Mucosa of gallbladder (tissue), 1 donor: ENCODE results near the gene ZNFX1. TPM values are rescaled to one million over a fixed set of nuclear protein-coding genes. Genes with fewer than 3 reads are reported as not detected.
"Not testable (repeated sequence)": the region's sequence is repeated elsewhere in the genome, so short reads cannot be mapped to it uniquely, and the experiment has no call there.

Experiments used
- DNase-seq: peaks from one replicate; pipeline ENCODE4 v3.0.0-alpha.2; 2020; ENCODE audit warnings: low spot score
- total RNA-seq: library from RNA; stranded (reverse); gene quantifications from one replicate; pipeline ENCODE4 v1.2.1, GENCODE V29; 2021
- donor health status: DM: no; HTN: no; CAD: no.

The ZNFX1 gene
- total RNA-seq = 35.3 TPM

GRCh38 chr20:49278036-49278817 is at the start of gene ZNFX1:
Gene ZNFX1 (minus strand): TSS chr20:49278057. CDS start chr20:49275839, 2,218 bp downstream.
- DNase-seq = peak; percentile 99

GRCh38 chr20:49326026-49326425 is 48.2 kb upstream of the ZNFX1 start:
- DNase-seq = no peak

- no peak for DNase-seq
Observed at GRCh38 chr20:49324306-49324705, 46.4 kb upstream of the ZNFX1 start.

- DNase-seq = peak; percentile 34
Observed at GRCh38 chr20:49323622-49324238, 45.9 kb upstream of the ZNFX1 start.

DNA sequence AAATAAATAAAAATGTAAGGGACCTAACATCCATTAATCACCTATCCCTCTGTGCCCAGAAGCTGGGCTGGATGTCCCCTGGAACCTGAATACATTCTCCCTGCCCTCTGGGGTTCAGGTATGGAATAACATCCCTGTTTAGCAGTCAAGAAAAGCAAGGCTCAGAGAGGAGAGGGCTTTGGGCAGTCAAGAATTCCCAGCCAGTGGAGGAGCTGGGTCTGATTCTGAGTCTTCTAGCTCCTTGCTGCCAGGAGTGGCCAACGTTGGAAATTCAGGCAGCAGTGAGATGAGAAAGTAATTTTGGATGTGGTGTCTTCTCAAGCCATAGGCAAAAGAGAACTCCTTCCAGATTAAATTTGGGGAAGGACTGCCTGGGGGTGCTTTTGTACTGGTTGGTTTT is 42.6 kb upstream of the ZNFX1 start:
- DNase-seq = no peak

- DNase-seq = no peak
Observed at GRCh38 chr20:49319208-49319809, 41.5 kb upstream of the ZNFX1 start.

DNA sequence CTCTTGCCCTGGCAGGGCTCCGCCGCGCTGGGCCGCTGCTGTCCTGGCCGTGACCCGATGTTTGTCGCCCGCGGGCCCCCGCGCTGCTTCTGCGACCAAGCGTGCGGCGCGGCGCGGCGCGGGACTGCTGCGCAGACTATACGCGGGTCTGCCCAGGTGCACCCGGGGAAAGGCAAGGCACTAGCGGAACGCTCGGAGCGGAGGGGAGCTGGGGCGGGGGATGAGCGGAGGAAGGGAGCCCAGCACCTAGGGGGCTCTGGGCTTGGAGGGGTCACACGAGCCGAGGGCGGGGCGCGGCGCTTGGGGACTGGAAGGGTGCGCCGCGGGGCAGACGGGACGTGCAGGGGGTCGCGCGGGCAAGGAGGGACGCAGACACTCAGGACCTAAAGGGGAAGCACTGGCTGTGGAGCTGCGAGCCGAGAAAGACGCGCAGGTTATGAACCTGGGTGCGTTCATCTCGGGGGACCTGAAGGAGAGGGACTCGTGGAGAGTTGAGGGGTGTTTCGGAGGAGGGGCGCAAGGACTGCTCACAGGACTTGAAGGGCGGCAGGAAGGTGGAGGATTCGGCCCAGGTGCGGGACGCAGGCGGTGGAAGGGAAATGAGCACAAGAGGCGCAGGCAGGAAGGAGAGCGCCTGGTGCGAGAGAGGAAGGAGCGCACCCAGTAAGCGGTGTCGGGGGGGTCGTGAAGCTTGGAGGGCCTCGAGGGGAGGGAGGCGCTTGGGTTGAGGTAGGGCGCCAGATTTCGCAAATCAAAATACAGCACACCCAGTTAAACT is 40.8 kb upstream of the ZNFX1 start:
- DNase-seq = no peak

DNA sequence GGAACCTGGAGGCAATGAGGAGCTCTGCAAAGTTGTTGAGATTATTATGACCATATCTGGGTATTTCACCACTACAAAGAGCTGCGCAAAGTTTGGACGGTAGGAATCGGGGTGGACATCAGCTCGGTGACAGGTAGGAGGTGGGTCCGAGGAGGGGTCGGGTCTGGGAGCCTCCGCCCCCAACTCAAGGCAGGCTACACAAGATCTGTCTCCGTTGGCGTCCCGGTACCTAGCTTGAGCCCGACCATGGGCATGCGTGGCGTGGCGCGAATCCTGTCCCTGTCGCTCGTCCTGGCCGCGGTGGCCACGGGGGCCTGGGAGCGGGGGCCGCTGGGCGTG is 40.2 kb upstream of the ZNFX1 start:
- no peak for DNase-seq

GRCh38 chr20:49316704-49317103 is 38.8 kb upstream of the ZNFX1 start:
- DNase-seq = no peak

DNA sequence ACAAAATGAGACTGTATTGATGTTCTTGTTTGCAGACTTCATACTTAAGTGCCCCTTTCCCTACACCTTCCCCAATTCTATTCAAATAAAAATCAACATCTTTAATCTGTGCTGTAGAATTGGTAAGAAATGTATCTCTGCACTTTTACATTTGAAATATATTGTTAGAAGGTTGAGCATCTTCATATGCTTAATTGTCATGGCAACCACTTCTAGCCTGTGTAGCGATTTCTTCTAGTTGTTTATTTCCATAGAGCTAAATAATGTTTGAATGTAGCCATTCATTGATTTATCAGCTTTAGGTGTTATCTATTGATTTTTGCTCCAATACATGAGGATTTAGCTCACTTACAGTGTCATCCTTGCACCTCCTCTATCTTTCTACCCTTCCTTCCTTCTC is 37.7 kb upstream of the ZNFX1 start:
- no peak for DNase-seq

GRCh38 chr20:49314052-49314451 is 36.2 kb upstream of the ZNFX1 start:
- DNase-seq = not testable (repeated sequence)

DNA sequence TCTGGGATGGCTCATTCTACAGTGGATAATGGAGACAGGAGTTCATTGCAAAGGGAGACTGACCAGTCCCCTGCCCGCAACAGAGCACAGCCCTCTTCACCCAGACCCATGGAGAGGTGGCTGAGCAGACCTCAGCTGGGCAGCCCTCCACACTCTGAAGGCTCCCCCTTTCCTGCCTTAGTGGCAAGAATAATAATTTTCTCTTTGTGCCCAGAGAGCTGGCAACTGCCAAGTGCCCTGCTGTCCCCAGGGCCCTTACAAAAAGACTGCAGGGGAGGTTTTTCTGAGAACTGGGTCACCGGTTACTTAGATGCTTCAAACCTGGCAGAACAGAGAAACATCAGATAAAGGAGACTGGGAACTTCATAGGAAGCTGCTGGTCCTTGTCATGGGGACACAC is 35.4 kb upstream of the ZNFX1 start:
- no peak for DNase-seq

DNA sequence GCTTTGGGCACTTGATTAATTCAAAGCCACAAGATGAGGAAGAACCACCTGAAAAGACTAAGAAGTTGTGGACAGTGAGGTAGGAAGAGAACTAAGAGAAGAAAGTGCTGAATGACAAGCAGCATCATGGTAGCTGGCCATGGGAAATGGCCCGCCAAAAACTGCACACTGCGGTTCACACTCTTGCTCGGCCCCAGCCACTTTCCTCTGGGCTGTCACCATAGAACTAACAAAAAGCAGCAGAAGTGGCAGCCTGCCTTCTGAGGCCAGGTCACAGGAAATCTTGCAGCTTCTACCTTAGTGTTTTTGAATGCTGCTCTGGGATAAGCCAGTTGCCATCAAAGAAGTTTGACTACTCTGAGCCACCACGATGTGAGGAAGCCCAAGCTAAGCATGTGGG is 34.8 kb upstream of the ZNFX1 start:
- DNase-seq = no peak

- no peak for DNase-seq
Observed at GRCh38 chr20:49310705-49311104, 32.8 kb upstream of the ZNFX1 start.

DNA sequence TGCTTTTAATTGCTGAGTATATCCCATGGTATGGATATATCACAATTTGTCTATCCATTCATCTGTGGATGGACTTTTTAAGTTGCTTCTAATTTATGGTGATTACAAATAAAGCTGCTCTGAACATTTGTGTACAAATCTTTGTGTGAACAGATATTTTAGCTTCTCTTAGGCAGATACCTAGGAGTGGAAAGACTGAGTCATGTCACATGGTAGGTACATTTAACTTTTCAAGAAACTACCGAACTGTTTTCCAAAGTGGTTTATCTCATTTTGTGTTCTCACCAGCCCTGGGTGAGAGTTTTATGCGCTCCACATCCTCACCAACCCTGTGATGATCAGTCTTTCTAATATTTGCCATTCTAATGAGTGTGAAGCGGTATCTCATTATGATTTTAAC is 31.0 kb upstream of the ZNFX1 start:
- DNase-seq = no peak

GRCh38 chr20:49306903-49307620 is 29.2 kb upstream of the ZNFX1 start:
- no peak for DNase-seq

GRCh38 chr20:49303065-49303552 is 25.3 kb upstream of the ZNFX1 start:
- DNase-seq = no peak

- no peak for DNase-seq
Observed at GRCh38 chr20:49297605-49298530, 20.0 kb upstream of the ZNFX1 start.

- not testable (repeated sequence) for DNase-seq
Observed at GRCh38 chr20:49294002-49294654, 16.3 kb upstream of the ZNFX1 start.

DNA sequence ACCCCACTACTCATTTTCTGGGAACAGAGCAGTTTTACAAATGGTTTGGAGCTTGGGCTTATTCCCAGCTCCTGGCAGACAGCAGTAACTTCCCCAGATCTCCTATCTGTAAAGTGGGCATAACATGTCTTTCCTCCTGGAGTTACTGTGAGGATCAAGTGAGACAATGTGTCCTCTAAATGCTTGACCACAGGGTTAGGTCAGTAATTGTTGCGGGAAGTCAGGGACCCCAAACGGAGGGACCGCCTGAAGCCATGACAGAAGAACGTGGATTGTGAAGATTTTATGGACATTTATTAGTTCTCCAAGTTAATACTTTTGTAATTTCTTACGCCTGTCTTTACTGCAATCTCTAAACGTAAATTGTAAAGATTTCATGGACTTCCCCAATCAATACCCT is 15.3 kb upstream of the ZNFX1 start:
- DNase-seq = no peak
